GM10248 (cell line): ENCODE data around the gene MAP3K7.

Experiments used
- CTCF ChIA-PET: fragments of 300-600 bp; sonication (Branson Sonifier 250); formaldehyde crosslinking; extraction: SDS; loops from one replicate; lab custom pipeline; 2021; ENCODE audit warnings: antibody characterized with exemption; lab: Yijun Ruan, JAX
- POLR2A ChIA-PET: fragments of 350-650 bp; sonication (Branson Sonifier 250); formaldehyde crosslinking; extraction: SDS; loops from one replicate; lab custom pipeline; 2020; ENCODE audit warnings: antibody characterized with exemption; lab: Yijun Ruan, JAX
- DNase-seq: peaks from one replicate; pipeline ENCODE4 v3.0.0; 2012; ENCODE audit errors: extremely low spot score
- CTCF ChIP-seq: IDR thresholded peaks from 2 replicates; pipeline ENCODE4 v1.5.1; 2012; ENCODE audit warnings: mild to moderate bottlenecking, low read depth; ENCODE audit errors: extremely low read depth, missing control alignments, control extremely low read depth

The MAP3K7 gene

GRCh38 chr6:90492798-90493197 is 94.1 kb downstream of the MAP3K7 start:
- DNase-seq: no peak
- CTCF ChIA-PET: interaction anchor here (0.7 to 3.5 kb wide), 6 partner anchors 9 to 552 kb away, joined by 3 to 13 read pairs (median 6); no protein-coding TSS in a partner anchor
- no peak for TF ChIP-seq CTCF
- POLR2A ChIA-PET: no interaction called here

GRCh38 chr6:90492369-90492768 is 94.5 kb downstream of the MAP3K7 start:
- CTCF ChIA-PET: interaction anchor here (0.7 to 3.5 kb wide), 6 partner anchors 9 to 552 kb away, joined by 3 to 13 read pairs (median 6); no protein-coding TSS in a partner anchor

GRCh38 chr6:90490030-90490716 is 96.7 kb downstream of the MAP3K7 start:
- CTCF ChIA-PET: interaction anchor here (0.9 to 3.5 kb wide), 5 partner anchors 9 to 550 kb away, joined by 3 to 13 read pairs (median 9); no protein-coding TSS in a partner anchor
- TF ChIP-seq CTCF: no peak
- POLR2A ChIA-PET: no interaction called here
- DNase-seq: no peak

More at GRCh38 chr6:90492369-90492768, 94.5 kb downstream of the MAP3K7 start:
- TF ChIP-seq CTCF: no peak
- POLR2A ChIA-PET: no interaction called here
- no peak for DNase-seq

DNA sequence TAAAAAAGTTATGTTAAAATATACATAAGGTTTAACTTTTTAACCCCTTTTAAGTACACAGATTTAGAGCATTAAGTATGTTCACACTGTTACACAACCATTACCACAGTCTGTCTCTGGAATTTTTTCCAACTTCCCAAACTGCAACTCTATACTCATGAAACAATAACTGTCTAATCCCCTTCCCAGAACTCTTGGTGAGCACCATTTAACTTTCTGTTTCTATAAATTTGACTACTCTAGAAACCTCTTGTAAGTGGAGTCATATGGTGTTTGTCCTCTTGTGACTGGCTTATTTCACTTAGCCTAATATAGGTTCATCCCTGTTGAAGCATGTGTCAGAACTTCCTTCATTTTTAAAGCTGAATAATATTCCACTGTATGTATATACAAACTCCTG is 98.1 kb downstream of the MAP3K7 start:
- POLR2A ChIA-PET: no interaction called here

GRCh38 chr6:90485635-90486277 is 101.1 kb downstream of the MAP3K7 start:
- DNase-seq: no peak
- no peak for TF ChIP-seq CTCF
- ChIA-PET POLR2A (no interaction called here), CTCF (no interaction called here)

More for the DNA sequence above, 98.1 kb downstream of the MAP3K7 start:
- DNase-seq: no peak
- CTCF ChIA-PET: interaction anchor here (2.3 to 3.0 kb wide), 2 partner anchors 10 to 548 kb away, joined by 9 to 11 read pairs; no protein-coding TSS in a partner anchor
- no peak for TF ChIP-seq CTCF

DNA sequence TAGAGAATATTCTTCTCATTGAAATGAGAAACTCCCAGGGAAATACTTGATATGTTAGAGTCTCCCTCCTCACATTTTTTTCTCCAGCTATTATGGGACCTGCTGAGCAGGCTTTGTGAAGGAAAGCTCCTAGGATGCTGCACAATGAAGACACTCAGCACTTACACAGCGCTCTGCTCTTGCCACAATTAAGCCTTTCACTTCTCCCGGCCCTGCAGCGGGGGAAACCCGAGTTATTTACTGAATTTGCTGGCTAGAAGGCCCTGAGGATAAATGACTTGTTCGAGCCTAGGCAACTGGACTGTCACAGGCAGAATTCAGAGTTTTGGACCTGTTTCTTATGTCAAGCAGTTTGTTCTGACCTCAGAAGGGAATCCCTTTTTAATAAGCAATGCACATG is 102.0 kb downstream of the MAP3K7 start:
- CTCF ChIA-PET: interaction anchor here (1.7 to 2.8 kb wide), 3 partner anchors 8 to 545 kb away, joined by 4 to 11 read pairs (median 7); no protein-coding TSS in a partner anchor
- POLR2A ChIA-PET: no interaction called here
- DNase-seq: no peak
- TF ChIP-seq CTCF: no peak
